DOHH2 (cell line): Measurements from ENCODE around the gene PSMD11.

Source experiments
- EZH2phosphoT487 ChIP-seq: fragments of 200-600 bp; sonication (generic); IDR thresholded peaks from 2 replicates; pipeline ENCODE4 v1.6.1; 2017; ENCODE audit warnings: borderline replicate concordance, mild to moderate bottlenecking, antibody characterized with exemption, low read length, moderate library complexity, mixed read lengths
- TF ChIP-seq, protein P1 (sequence below): fragments of 200-600 bp; sonication (generic); IDR thresholded peaks from one replicate; pipeline ENCODE4 v1.5.1; 2014; ENCODE audit warnings: antibody characterized with exemption, mild to moderate bottlenecking, low read depth, low read length; ENCODE audit not compliant: poor library complexity, severe bottlenecking

DNA sequence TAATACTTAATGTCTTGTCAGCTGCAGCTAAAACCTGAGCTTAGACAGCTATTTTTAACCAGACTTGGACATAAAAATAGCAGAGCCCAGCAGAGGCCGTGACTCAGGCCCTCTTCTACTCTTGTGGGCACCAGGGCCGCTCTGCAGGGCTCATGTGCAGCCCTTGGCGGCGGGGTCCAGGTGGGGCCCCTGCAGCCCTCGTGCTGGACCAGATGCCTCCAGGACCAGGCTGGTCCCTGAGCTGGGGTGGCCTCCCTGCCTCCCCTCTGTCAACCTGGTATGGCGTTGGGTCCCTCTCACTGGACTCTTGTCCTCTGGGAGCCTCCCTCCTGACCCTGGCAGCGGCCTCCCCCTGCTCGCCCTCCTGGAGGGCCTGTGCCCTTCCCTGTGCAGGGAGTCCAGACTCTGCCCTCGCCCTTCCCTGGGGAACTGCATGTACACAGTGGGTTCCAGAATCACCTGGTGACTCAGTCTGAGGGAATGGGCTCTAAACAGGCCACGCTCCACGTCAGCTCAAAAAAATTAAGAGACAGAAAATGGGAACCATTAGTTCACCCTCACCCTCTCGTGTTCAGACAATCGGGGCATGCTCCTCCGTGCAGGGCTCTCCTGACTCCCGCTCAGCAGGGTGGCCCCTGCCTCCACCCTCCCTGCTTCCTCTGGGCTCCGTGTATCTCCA lies 52.2 kb downstream of the PSMD11 start:
- TF ChIP-seq, protein P1, sequence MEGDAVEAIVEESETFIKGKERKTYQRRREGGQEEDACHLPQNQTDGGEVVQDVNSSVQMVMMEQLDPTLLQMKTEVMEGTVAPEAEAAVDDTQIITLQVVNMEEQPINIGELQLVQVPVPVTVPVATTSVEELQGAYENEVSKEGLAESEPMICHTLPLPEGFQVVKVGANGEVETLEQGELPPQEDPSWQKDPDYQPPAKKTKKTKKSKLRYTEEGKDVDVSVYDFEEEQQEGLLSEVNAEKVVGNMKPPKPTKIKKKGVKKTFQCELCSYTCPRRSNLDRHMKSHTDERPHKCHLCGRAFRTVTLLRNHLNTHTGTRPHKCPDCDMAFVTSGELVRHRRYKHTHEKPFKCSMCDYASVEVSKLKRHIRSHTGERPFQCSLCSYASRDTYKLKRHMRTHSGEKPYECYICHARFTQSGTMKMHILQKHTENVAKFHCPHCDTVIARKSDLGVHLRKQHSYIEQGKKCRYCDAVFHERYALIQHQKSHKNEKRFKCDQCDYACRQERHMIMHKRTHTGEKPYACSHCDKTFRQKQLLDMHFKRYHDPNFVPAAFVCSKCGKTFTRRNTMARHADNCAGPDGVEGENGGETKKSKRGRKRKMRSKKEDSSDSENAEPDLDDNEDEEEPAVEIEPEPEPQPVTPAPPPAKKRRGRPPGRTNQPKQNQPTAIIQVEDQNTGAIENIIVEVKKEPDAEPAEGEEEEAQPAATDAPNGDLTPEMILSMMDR = no peak
- no peak for TF ChIP-seq EZH2phosphoT487
